Renal cortical epithelial cell (primary cell): Measurements from ENCODE around the gene MOB3B. TPM values are rescaled to one million over a fixed set of nuclear protein-coding genes. Genes with fewer than 3 reads are reported as not detected.

ENCODE experiments used
- DNase-seq: peaks from one replicate; pipeline ENCODE4 v3.0.0-alpha.2; 2011; ENCODE audit warnings: low read depth
- total RNA-seq: library from RNA; depleted of rRNA; stranded (reverse); fragments of >200 nt; gene quantifications from 2 replicates; pipeline ENCODE4 v1.2.3, GENCODE V29; 2014

The MOB3B gene
- total RNA-seq, 1 donor from 2014 or later: 1.4 TPM

GRCh38 chr9:27541740-27542139 is 12.1 kb upstream of the MOB3B start:
- DNase-seq: no peak

- no peak for DNase-seq
Observed at GRCh38 chr9:27540502-27540901, 10.9 kb upstream of the MOB3B start.

- DNase-seq: peak; percentile 96
Observed at GRCh38 chr9:27539479-27540441, 10.1 kb upstream of the MOB3B start.

GRCh38 chr9:27538647-27539046 is 9.0 kb upstream of the MOB3B start:
- DNase-seq: peak; percentile 68

- no peak for DNase-seq
Observed at GRCh38 chr9:27537756-27538155, 8.1 kb upstream of the MOB3B start.

- peak; percentile 81 for DNase-seq
Observed at GRCh38 chr9:27537027-27537435, 7.4 kb upstream of the MOB3B start.

GRCh38 chr9:27536168-27536567 is 6.6 kb upstream of the MOB3B start:
- DNase-seq: no peak

GRCh38 chr9:27535701-27536118 is 6.1 kb upstream of the MOB3B start:
- DNase-seq: no peak

GRCh38 chr9:27534658-27535209 is 5.1 kb upstream of the MOB3B start:
- DNase-seq: no peak

- no peak for DNase-seq
Observed at GRCh38 chr9:27534131-27534530, 4.5 kb upstream of the MOB3B start.

- no peak for DNase-seq
Observed at GRCh38 chr9:27533311-27533710, 3.7 kb upstream of the MOB3B start.

- DNase-seq: no peak
Observed at GRCh38 chr9:27532046-27532445, 2.4 kb upstream of the MOB3B start.

- no peak for DNase-seq
Observed at GRCh38 chr9:27530915-27531755, 1.5 kb upstream of the MOB3B start.

- DNase-seq: no peak
Observed at GRCh38 chr9:27528886-27529315, 713 bp downstream of the MOB3B start.

GRCh38 chr9:27528076-27528885 is 1.3 kb downstream of the MOB3B start:
- peak; percentile 55 for DNase-seq

- DNase-seq: no peak
Observed at GRCh38 chr9:27527702-27528075, 1.9 kb downstream of the MOB3B start.

GRCh38 chr9:27524236-27524635 is 5.4 kb downstream of the MOB3B start, which contains the start of gene IFNK:
IFNK (plus strand) TSS chr9:27524290; CDS start chr9:27524337, 47 bp downstream.
- no peak for DNase-seq

- no peak for DNase-seq
Observed at GRCh38 chr9:27523141-27523540, 6.5 kb downstream of the MOB3B start.

GRCh38 chr9:27520986-27521385 is 8.6 kb downstream of the MOB3B start:
- no peak for DNase-seq

- no peak for DNase-seq
Observed at GRCh38 chr9:27519466-27520465, 9.8 kb downstream of the MOB3B start.
